ENCODE results near the gene PLAAT3.

Gene PLAAT3

DNA sequence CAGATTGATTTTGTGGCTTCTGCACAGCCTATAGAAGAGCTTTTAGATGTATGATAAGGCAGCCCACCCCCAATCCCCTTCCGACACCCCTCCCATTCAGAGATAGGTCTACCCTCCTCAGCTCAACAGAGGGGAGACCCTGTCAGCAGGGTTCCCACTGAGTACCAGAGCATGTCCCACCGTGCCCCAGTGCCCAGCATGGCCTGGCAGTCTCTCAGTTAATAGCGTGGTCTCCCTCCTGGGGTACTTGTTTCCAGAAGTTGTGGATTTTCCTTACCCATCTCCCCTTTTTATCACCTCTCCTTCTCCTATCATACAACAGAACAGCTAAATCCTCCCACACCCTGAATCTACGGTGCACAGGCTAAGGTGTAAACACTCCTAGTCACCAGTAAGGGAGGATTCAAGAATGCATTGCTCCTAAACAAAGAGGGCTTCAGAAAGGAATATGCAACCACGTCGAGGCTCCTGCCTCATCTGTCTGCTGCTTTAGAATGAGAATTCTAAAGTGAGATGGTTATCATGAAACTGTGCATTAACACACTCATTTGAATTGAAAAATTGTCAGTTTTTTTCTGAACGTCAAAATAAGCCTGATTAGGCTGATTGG, 57.7 kb downstream of the PLAAT3 start:
- Histone ChIP-seq H3K79me2 (ENCODE audit: low read length) (no peaks in the 10 kb centered on the region), H3K27ac (ENCODE audit: low read length) (no peak overlapping the region), H2AFZ (ENCODE audit: low read depth, low read length) (no peak overlapping the region), H3K4me2 (ENCODE audit: low read length) (no peak overlapping the region), H4K20me1 (ENCODE audit: insufficient read depth, low read length) (no peaks in the 10 kb centered on the region), H3K9ac (ENCODE audit: low read length) (no peak overlapping the region), H3K36me3 (replicated peaks; ENCODE audit: low read depth, low read length) (no peaks in the 10 kb centered on the region), H3K9me3 (ENCODE audit: insufficient read depth, low read length) (no peaks in the 10 kb centered on the region), H3K27me3 (ENCODE audit: low read depth, low read length) (peaks cover 40% of the 10 kb centered on the region), H3K4me1 (ENCODE audit: low read length) (peaks cover 14% of the 10 kb centered on the region), H3K4me3 (ENCODE audit: low read length) (no peak overlapping the region)
- TF ChIP-seq CTCF (IDR thresholded peaks at IDR 0.05; ENCODE audit: low read depth, low read length) (no peak), EZH2phosphoT487 (IDR thresholded peaks at IDR 0.05; ENCODE audit: low read depth) (no peak)

DNA sequence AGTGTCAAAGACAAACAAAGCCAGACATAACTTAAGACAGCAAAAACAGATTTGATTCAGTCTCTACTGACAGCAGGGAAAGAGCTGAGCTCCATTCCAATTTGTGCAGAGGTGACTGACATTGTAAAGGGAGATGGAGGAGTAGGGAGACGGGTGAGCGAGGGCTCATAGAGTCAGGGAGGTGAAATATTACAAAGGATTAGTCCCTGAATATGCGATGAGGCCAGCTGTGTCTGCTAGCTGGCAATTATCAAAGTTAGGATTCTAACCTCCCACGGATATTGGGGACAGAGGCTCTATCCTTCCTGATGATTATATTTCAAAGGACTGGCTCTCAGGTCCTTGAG, 59.4 kb downstream of the PLAAT3 start:
- no peak overlapping the region for H2AFZ ChIP-seq (ENCODE audit: low read depth, low read length)
- no peaks in the 10 kb centered on the region for H3K36me3 ChIP-seq (replicated peaks; ENCODE audit: low read depth, low read length)
- no peak overlapping the region for H3K4me3 ChIP-seq (ENCODE audit: low read length)
- no peaks in the 10 kb centered on the region for H3K79me2 ChIP-seq (ENCODE audit: low read length)
- H3K9ac ChIP-seq (ENCODE audit: low read length) = no peak overlapping the region
- no peaks in the 10 kb centered on the region for H4K20me1 ChIP-seq (ENCODE audit: insufficient read depth, low read length)
- peaks cover 14% of the 10 kb centered on the region for H3K4me1 ChIP-seq (ENCODE audit: low read length)
- peaks cover 29% of the 10 kb centered on the region for H3K27me3 ChIP-seq (ENCODE audit: low read depth, low read length)
- TF ChIP-seq CTCF (IDR thresholded peaks at IDR 0.05; ENCODE audit: low read depth, low read length) (no peak), EZH2phosphoT487 (IDR thresholded peaks at IDR 0.05; ENCODE audit: low read depth) (no peak)
- H3K27ac ChIP-seq (ENCODE audit: low read length) = no peak overlapping the region
- no peaks in the 10 kb centered on the region for H3K9me3 ChIP-seq (ENCODE audit: insufficient read depth, low read length)
- H3K4me2 ChIP-seq (ENCODE audit: low read length) = no peak overlapping the region

- Histone ChIP-seq H3K4me1 (ENCODE audit: low read length) (peaks cover 14% of the 10 kb centered on the region), H3K27ac (ENCODE audit: low read length) (no peak overlapping the region), H3K27me3 (ENCODE audit: low read depth, low read length) (peaks cover 26% of the 10 kb centered on the region), H3K79me2 (ENCODE audit: low read length) (no peaks in the 10 kb centered on the region), H3K4me2 (ENCODE audit: low read length) (peak overlapping the region; percentile 57), H3K4me3 (ENCODE audit: low read length) (peak overlapping the region; percentile 60), H3K36me3 (replicated peaks; ENCODE audit: low read depth, low read length) (no peaks in the 10 kb centered on the region), H3K9me3 (ENCODE audit: insufficient read depth, low read length) (no peaks in the 10 kb centered on the region), H3K9ac (ENCODE audit: low read length) (peak overlapping the region; percentile 26; the same call in 1 of the 2 replicates), H4K20me1 (ENCODE audit: insufficient read depth, low read length) (no peaks in the 10 kb centered on the region), H2AFZ (ENCODE audit: low read depth, low read length) (peak overlapping the region; percentile 53)
- TF ChIP-seq CTCF (IDR thresholded peaks at IDR 0.05; ENCODE audit: low read depth, low read length) (no peak), EZH2phosphoT487 (IDR thresholded peaks at IDR 0.05; ENCODE audit: low read depth) (no peak)
Observed at GRCh38 chr11:63553759-63554158, 60.5 kb downstream of the PLAAT3 start.

DNA sequence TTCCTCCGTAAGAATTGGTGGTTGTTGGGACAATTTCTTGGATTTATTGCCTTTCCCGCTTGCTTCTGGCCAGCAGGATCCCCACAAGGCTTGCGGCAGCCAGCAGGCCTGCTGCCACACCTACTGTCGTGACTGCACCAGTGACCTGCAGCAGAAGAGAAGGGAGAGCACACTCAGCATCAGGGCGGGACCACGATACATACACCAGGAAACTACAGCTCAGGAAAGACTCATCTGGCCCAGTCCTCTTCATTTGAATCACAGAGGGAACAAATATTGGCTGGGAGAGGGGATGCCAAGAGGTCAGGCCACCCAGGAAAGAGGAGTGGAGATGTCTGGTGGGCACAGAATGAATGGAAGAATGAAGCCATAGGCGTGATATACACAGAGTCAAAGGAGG, 61.3 kb downstream of the PLAAT3 start:
- Histone ChIP-seq H4K20me1 (ENCODE audit: insufficient read depth, low read length) (no peaks in the 10 kb centered on the region), H3K36me3 (replicated peaks; ENCODE audit: low read depth, low read length) (no peaks in the 10 kb centered on the region), H2AFZ (ENCODE audit: low read depth, low read length) (no peak overlapping the region), H3K27me3 (ENCODE audit: low read depth, low read length) (peaks cover 26% of the 10 kb centered on the region), H3K9ac (ENCODE audit: low read length) (no peak overlapping the region), H3K9me3 (ENCODE audit: insufficient read depth, low read length) (no peaks in the 10 kb centered on the region), H3K27ac (ENCODE audit: low read length) (no peak overlapping the region), H3K4me1 (ENCODE audit: low read length) (peaks cover 14% of the 10 kb centered on the region), H3K4me2 (ENCODE audit: low read length) (no peak overlapping the region), H3K79me2 (ENCODE audit: low read length) (no peaks in the 10 kb centered on the region), H3K4me3 (ENCODE audit: low read length) (no peak overlapping the region)
- no peak for TF ChIP-seq EZH2phosphoT487 (IDR thresholded peaks at IDR 0.05; ENCODE audit: low read depth)
- TF ChIP-seq CTCF (IDR thresholded peaks at IDR 0.05; ENCODE audit: low read depth, low read length) = no peak
